ENCODE data around the gene DTX3L. TPM values are rescaled to one million over a fixed set of nuclear protein-coding genes. Genes with fewer than 3 reads are reported as not detected.

DTX3L gene
- polyA plus RNA-seq, 3 donors = 8.6 to 29.0 (median 17.7) TPM

GRCh38 chr3:122602011-122602710 lies 38.0 kb downstream of the DTX3L start:
- H3K27me3 ChIP-seq (ENCODE audit: control insufficient read depth in 2 of 2, insufficient read depth in 2 of 2, low read length in 2 of 2) = no peaks in the 10 kb centered on the region
- Mint-ChIP-seq H3K27me3 (ENCODE audit: low read depth in 3 of 3) (peaks cover 0 to 2% (median 1%) of the 10 kb centered on the region in 3 donors), H3K27ac (no peak overlapping the region), H3K9me3 (no peaks in the 10 kb centered on the region), H3K4me3 (no peak overlapping the region), H3K36me3 (no peaks in the 10 kb centered on the region), H3K4me1 (peaks cover 4% of the 10 kb centered on the region)
- DNase-seq = no peak
- H4K20me1 ChIP-seq (ENCODE audit: insufficient read depth, low read length) = no peaks in the 10 kb centered on the region
- WGBS (ENCODE audit: insufficient coverage) = 42% methylated on average over 2 of the region's 5 CpGs
- no peak overlapping the region for H3K4me2 ChIP-seq (replicated peaks; ENCODE audit: extremely low read depth, low read length, poor library complexity, severe bottlenecking)
- no peak overlapping the region for H3K4me3 ChIP-seq (replicated peaks in 1 of 3; ENCODE audit: low read depth in 2 of 3, low read length in 3 of 3)
- no peak for TF ChIP-seq CTCF (IDR thresholded peaks at IDR 0.05)
- no peaks in the 10 kb centered on the region for H3K9me3 ChIP-seq (replicated peaks in 1 of 2; ENCODE audit: control insufficient read depth in 1 of 2, insufficient read depth in 1 of 2, low read length in 2 of 2)
- H3K9ac ChIP-seq (ENCODE audit: insufficient read depth, low read length, poor library complexity, severe bottlenecking) = no peak overlapping the region
- no peak overlapping the region for H2AFZ ChIP-seq (ENCODE audit: insufficient read depth, low read depth, low read length, poor library complexity, severe bottlenecking)
- no peaks in the 10 kb centered on the region for H3K36me3 ChIP-seq (replicated peaks in 1 of 2; ENCODE audit: control insufficient read depth in 1 of 2, insufficient read depth in 2 of 2, low read length in 2 of 2)
- no peak overlapping the region for H3K27ac ChIP-seq (ENCODE audit: low read depth in 1 of 2, low read length in 2 of 2)
- no peaks in the 10 kb centered on the region for H3K4me1 ChIP-seq (ENCODE audit: control insufficient read depth in 1 of 2, insufficient read depth in 2 of 2, low read length in 2 of 2)
- H3K79me2 ChIP-seq (ENCODE audit: insufficient read depth, low read length) = no peaks in the 10 kb centered on the region
- intact Hi-C loops (cut with micrococcal nuclease) = no loop called here

GRCh38 chr3:122603056-122603455 lies 38.9 kb downstream of the DTX3L start:
- Mint-ChIP-seq H3K36me3 (no peaks in the 10 kb centered on the region), H3K9me3 (no peaks in the 10 kb centered on the region), H3K4me1 (peaks cover 4% of the 10 kb centered on the region), H3K4me3 (no peak overlapping the region), H3K27ac (peak overlapping the region in 1 of 7 donors; percentile 24), H3K27me3 (ENCODE audit: low read depth in 3 of 3) (peaks cover 0 to 2% (median 1%) of the 10 kb centered on the region in 3 donors)
- Histone ChIP-seq H3K27ac (ENCODE audit: low read depth in 1 of 2, low read length in 2 of 2) (no peak overlapping the region), H3K79me2 (ENCODE audit: insufficient read depth, low read length) (no peaks in the 10 kb centered on the region), H4K20me1 (ENCODE audit: insufficient read depth, low read length) (no peaks in the 10 kb centered on the region), H3K9ac (ENCODE audit: insufficient read depth, low read length, poor library complexity, severe bottlenecking) (no peak overlapping the region), H3K9me3 (replicated peaks in 1 of 2; ENCODE audit: control insufficient read depth in 1 of 2, insufficient read depth in 1 of 2, low read length in 2 of 2) (no peaks in the 10 kb centered on the region), H2AFZ (ENCODE audit: insufficient read depth, low read depth, low read length, poor library complexity, severe bottlenecking) (no peak overlapping the region), H3K4me2 (replicated peaks; ENCODE audit: extremely low read depth, low read length, poor library complexity, severe bottlenecking) (no peak overlapping the region), H3K4me3 (replicated peaks in 1 of 3; ENCODE audit: low read depth in 2 of 3, low read length in 3 of 3) (no peak overlapping the region), H3K27me3 (ENCODE audit: control insufficient read depth in 2 of 2, insufficient read depth in 2 of 2, low read length in 2 of 2) (no peaks in the 10 kb centered on the region), H3K36me3 (replicated peaks in 1 of 2; ENCODE audit: control insufficient read depth in 1 of 2, insufficient read depth in 2 of 2, low read length in 2 of 2) (no peaks in the 10 kb centered on the region), H3K4me1 (ENCODE audit: control insufficient read depth in 1 of 2, insufficient read depth in 2 of 2, low read length in 2 of 2) (no peaks in the 10 kb centered on the region)
- DNase-seq = no peak
- TF ChIP-seq CTCF (IDR thresholded peaks at IDR 0.05) = no peak
- no CpG with 5 or more reads among the region's 2 CpGs for WGBS (ENCODE audit: insufficient coverage)
- intact Hi-C loops (cut with micrococcal nuclease) = no loop called here
